ENCODE data around the gene LRCH4. TPM values are rescaled to one million over a fixed set of nuclear protein-coding genes. Genes with fewer than 3 reads are reported as not detected.
A peak's percentile ranks its signal among the peaks of the same experiment; 100 is the strongest.

LRCH4 gene
- total and polyA plus RNA-seq, 2 of the 13 experiments (the other 11 are each of a cell fraction or from before 2014, with no cell fraction given), result 7.0 to 9.3 TPM

- no peak for TF ChIP-seq GTF3A (CRISPR knock-in tag; conservative IDR thresholded peaks at IDR 0.05)
- TF ChIP-seq ZNF292 (CRISPR knock-in tag; IDR thresholded peaks at IDR 0.05; ENCODE audit: borderline replicate concordance, low read depth), result no peak
- no peak for TF ChIP-seq SRSF9 (IDR thresholded peaks at IDR 0.05; ENCODE audit: borderline replicate concordance, insufficient read depth, low read depth, low read length, poor library complexity, severe bottlenecking)
- no peak for TF ChIP-seq SOX13 (IDR thresholded peaks at IDR 0.05)
- TF ChIP-seq SOX13 (CRISPR knock-in tag; conservative IDR thresholded peaks at IDR 0.05 in 1 of 2, IDR thresholded peaks at IDR 0.05 in 1 of 2), result peak in 1 of 2 experiments; percentile 87; a peak in 3 of 4 replicates
- no peak for TF ChIP-seq DPF2 (CRISPR knock-in tag; IDR thresholded peaks at IDR 0.05; ENCODE audit: borderline replicate concordance, low read depth)
- TF ChIP-seq ZGPAT (CRISPR knock-in tag; IDR thresholded peaks at IDR 0.05), result peak; percentile 95
- TF ChIP-seq FOXA3 (CRISPR knock-in tag; IDR thresholded peaks at IDR 0.05), result peak; percentile 45; the same call in 1 of the 2 replicates
- no peak for TF ChIP-seq ZIK1 (CRISPR knock-in tag; IDR thresholded peaks at IDR 0.05; ENCODE audit: borderline replicate concordance, low read depth)
- TF ChIP-seq RFX3 (CRISPR knock-in tag; IDR thresholded peaks at IDR 0.05), result no peak
- TF ChIP-seq HMGXB3 (CRISPR knock-in tag; IDR thresholded peaks at IDR 0.05; ENCODE audit: borderline replicate concordance), result peak; percentile 86; the same call in 1 of the 2 replicates
- no peak for TF ChIP-seq MAFG (CRISPR knock-in tag; IDR thresholded peaks at IDR 0.05)
- 0 out of 2 replicates have a peak, but pooled peaks have one; percentile 49 for TF ChIP-seq BORCS8-MEF2B (CRISPR knock-in tag; IDR thresholded peaks at IDR 0.05)
- TF ChIP-seq ARID3A (IDR thresholded peaks at IDR 0.05; ENCODE audit: low read depth, low read length), result no peak
- TF ChIP-seq ZNF597 (CRISPR knock-in tag; IDR thresholded peaks at IDR 0.05), result no peak
- no peak for TF ChIP-seq SUZ12 (IDR thresholded peaks at IDR 0.05; ENCODE audit: low read depth, low read length)
- 0 out of 2 replicates have a peak, but pooled peaks have one; percentile 49 for TF ChIP-seq CCDC6 (CRISPR knock-in tag; IDR thresholded peaks at IDR 0.05)
- no peak for TF ChIP-seq ZNF484 (CRISPR knock-in tag; IDR thresholded peaks at IDR 0.05; ENCODE audit: borderline replicate concordance, low read depth)
- TF ChIP-seq SOX6 (IDR thresholded peaks at IDR 0.05), result no peak
- TF ChIP-seq SOX6 (CRISPR knock-in tag; IDR thresholded peaks at IDR 0.05), result peak; percentile 67
- peak; percentile 55; the same call in 1 of the 2 replicates for TF ChIP-seq ZNF614 (CRISPR knock-in tag; IDR thresholded peaks at IDR 0.05; ENCODE audit: borderline replicate concordance)
Measured at GRCh38 chr7:100585511-100586265, at the start of gene LRCH4 (continued).

All from HepG2 (cell line).